ENCODE data around the gene RAPGEF4.
A peak's percentile ranks its signal among the peaks of the same experiment; 100 is the strongest.

RAPGEF4 gene

DNA sequence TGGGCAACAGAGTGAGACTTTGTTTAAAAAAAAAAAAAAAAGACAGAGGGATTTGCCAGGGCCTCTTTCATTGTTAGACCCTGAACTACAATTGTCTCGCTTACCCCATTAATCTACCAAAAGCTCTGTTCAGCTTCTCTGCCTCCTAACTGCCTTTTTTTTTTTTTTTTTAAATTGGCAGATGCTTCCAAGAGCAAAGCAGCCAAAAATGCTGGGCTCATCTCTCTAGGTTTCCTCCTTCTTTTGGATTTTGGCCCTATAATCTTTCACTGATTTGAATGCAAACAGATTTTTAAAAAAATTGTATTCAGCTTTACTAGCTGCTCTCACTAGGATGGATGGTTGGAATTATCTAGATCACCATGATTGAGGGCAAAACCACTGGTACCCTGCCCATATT lies 33.2 kb upstream of the RAPGEF4 start:
- TF ChIP-seq, protein P1, sequence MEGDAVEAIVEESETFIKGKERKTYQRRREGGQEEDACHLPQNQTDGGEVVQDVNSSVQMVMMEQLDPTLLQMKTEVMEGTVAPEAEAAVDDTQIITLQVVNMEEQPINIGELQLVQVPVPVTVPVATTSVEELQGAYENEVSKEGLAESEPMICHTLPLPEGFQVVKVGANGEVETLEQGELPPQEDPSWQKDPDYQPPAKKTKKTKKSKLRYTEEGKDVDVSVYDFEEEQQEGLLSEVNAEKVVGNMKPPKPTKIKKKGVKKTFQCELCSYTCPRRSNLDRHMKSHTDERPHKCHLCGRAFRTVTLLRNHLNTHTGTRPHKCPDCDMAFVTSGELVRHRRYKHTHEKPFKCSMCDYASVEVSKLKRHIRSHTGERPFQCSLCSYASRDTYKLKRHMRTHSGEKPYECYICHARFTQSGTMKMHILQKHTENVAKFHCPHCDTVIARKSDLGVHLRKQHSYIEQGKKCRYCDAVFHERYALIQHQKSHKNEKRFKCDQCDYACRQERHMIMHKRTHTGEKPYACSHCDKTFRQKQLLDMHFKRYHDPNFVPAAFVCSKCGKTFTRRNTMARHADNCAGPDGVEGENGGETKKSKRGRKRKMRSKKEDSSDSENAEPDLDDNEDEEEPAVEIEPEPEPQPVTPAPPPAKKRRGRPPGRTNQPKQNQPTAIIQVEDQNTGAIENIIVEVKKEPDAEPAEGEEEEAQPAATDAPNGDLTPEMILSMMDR (IDR thresholded peaks at IDR 0.05; ENCODE audit: low read length, missing control alignments) = no peak
- no peak for DNase-seq (ENCODE audit: low read depth)
- no peak overlapping the region for H3K4me3 ChIP-seq (replicated peaks; ENCODE audit: low read depth, low read length)

DNA sequence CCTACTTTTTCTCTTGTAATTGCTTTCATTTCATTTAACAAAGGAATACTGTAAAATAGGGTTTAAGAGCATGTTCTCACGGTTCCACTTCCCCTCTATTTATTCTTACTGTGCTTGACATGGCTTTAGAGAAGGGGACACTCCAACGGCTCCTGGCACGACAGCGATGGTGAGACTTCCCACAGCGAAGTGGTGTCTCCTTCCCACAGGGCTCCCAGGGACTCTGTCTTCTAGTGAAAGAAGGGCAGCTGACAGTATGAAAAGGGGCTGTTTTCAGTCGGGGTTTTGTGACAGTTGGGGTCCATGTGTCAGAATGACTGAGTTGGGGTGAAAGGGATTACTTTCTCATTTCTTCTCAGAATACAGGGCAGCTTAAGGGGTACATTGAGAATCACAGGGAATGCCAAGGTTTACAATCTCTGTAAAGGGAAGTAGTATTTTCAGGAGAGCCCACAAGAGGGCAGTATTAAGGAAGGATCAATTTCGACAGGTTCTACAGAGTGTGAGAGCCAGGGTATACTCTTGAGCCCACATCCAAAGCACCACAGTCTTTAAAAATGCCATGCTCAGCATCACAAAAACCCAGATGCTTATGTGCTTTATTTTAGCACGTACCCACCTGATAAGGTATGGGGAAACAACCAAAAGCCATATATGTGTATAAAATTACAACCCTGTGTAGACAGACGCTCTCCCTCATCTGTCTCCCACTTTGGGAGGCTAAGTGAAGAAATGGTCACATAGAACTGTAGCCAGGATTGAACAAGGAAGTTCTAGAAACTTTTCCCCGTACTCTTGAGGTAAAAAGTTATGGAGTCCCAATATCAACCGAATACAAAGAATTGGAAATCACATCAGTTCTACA lies 31.3 kb upstream of the RAPGEF4 start:
- TF ChIP-seq, protein P1 (IDR thresholded peaks at IDR 0.05; ENCODE audit: low read length, missing control alignments) = peak; percentile 57
- no peak overlapping the region for H3K4me3 ChIP-seq (replicated peaks; ENCODE audit: low read depth, low read length)
- DNase-seq (ENCODE audit: low read depth) = peak; percentile 44

DNA sequence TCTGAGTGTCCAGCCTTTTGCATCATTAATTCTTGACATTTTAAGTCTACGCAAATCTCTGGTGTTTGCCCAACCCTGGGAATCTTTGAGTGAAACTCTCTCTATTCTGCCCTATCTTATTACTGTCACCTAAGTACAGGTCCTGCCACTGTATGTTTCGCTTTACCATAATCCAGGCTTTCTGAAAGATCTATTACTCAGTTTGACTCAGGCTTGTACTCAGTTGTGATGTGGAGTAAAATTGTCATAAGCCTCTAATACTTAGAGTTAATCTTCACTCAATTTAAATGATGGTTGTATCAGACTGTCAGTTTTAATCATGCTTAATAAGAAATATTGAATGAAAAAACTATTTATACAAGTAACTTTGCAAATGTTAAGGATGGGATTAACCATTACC lies 30.3 kb upstream of the RAPGEF4 start:
- no peak overlapping the region for H3K4me3 ChIP-seq (replicated peaks; ENCODE audit: low read depth, low read length)
- DNase-seq (ENCODE audit: low read depth) = no peak
- TF ChIP-seq, protein P1 (IDR thresholded peaks at IDR 0.05; ENCODE audit: low read length, missing control alignments) = no peak

DNA sequence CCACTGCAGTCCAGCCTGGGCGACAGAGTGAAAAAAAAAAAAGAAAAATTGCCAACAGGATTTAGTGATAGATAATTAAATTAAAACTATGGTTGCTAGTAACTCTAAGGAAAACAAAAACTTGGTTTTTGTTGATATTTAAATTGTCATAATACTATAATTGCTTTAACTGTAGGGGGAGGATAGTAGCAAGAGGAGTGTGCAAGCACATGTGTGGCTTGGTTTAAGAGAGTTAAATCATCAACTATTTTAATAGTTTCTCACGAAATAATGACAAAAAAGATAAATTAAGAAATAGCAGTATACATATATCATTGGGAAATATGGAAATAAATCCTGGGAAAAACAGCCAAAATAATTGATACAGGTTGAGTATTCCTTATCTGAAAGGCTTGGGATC lies 27.4 kb upstream of the RAPGEF4 start:
- TF ChIP-seq, protein P1 (IDR thresholded peaks at IDR 0.05; ENCODE audit: low read length, missing control alignments) = no peak
- H3K4me3 ChIP-seq (replicated peaks; ENCODE audit: low read depth, low read length) = no peak overlapping the region
- DNase-seq (ENCODE audit: low read depth) = no peak

DNA sequence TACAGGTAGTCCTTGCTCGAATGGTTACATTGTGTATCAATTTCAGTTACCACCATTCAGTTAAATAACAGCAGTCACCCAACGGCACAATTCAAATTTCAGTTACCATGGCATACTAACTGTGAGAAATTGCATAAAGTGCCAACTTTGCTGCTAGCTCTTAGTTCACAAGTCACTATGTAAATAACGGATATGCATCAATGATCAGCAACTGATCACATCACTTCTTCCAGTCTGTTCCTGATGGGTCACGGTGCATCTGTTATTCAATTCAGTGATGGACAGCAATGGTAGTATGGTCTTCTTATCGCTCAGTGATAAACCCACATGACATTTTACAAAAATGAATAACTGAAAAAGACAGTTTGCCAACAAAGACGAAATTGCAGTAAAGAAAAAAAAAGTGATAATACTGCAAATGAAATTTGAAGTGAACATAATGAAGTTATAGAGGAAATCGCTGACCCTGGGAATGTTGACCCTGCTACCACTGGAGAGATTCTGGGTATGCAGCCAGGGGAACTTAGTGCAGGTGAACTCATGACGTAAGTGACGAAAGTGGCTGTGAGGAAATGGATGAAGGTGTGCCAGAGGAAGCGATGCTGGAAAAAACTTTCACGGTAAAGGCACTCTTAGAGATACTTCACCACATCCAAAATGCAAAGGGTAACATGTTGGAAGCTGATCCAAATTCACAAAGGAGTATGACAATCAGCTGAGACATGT lies 25.9 kb upstream of the RAPGEF4 start:
- no peak overlapping the region for H3K4me3 ChIP-seq (replicated peaks; ENCODE audit: low read depth, low read length)
- no peak for DNase-seq (ENCODE audit: low read depth)
- TF ChIP-seq, protein P1 (IDR thresholded peaks at IDR 0.05; ENCODE audit: low read length, missing control alignments) = no peak

DNA sequence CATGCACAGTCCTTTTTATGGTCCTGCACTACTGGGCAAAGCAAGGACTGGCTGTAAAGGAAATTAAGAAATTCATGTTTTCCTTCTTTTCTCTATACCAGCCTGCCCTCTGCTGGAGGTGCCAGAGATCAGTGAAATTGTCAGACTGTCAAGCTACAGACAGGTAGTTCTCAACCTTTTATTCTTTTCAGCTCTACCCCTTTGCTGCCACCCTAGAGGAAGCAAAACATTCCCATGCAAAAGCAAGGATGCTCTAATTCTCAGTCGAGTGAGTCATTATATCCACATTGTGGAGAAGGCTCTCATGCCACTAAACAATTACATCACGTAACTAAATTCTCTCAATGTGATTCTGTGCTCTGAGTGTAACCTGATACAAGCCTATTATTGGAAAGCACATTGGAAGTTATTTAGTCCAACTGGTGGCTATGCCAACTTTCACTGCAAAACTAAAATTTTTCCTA lies 25.0 kb upstream of the RAPGEF4 start:
- TF ChIP-seq, protein P1 (IDR thresholded peaks at IDR 0.05; ENCODE audit: low read length, missing control alignments) = peak; percentile 82
- peak; percentile 56 for DNase-seq (ENCODE audit: low read depth)
- no peak overlapping the region for H3K4me3 ChIP-seq (replicated peaks; ENCODE audit: low read depth, low read length)
